ENCODE measurements around the gene PLAAT5.

GRCh38 chr11:63504054-63504453 is 13.1 kb upstream of the PLAAT5 start:
- TF ChIP-seq CTCF (IDR thresholded peaks at IDR 0.05; ENCODE audit: low read depth, low read length) (no peak), EZH2phosphoT487 (IDR thresholded peaks at IDR 0.05; ENCODE audit: low read depth) (no peak)
